NCI-H82 treated with DMSO at 0.1 percent for 48 hours (cell line): ENCODE results near the gene PFN1.

Experiments used
- DNase-seq: peaks from one replicate; lab custom pipeline; 2025; ENCODE audit not compliant: unreplicated experiment; lab: John Stamatoyannopoulos, UW

Gene PFN1

GRCh38 chr17:4945944-4946280 is 2.4 kb downstream of the PFN1 start:
- no peak for DNase-seq

GRCh38 chr17:4945176-4945943 is 3.0 kb downstream of the PFN1 start:
- no peak for DNase-seq

GRCh38 chr17:4944554-4945175 is 3.7 kb downstream of the PFN1 start:
- no peak for DNase-seq

- DNase-seq = no peak
Observed at GRCh38 chr17:4944163-4944553, 4.2 kb downstream of the PFN1 start.

- DNase-seq = no peak
Observed at GRCh38 chr17:4942760-4943508, 5.4 kb downstream of the PFN1 start.

- DNase-seq = no peak
Observed at GRCh38 chr17:4941319-4941610, 7.1 kb downstream of the PFN1 start.

GRCh38 chr17:4940555-4941318 is 7.6 kb downstream of the PFN1 start:
- no peak for DNase-seq

GRCh38 chr17:4939796-4940554 is 8.4 kb downstream of the PFN1 start, which contains the start of the genes RNF167 and SLC25A11:
Gene RNF167, plus strand, starts transcription at chr17:4940268. Its CDS starts 642 bp downstream, at chr17:4940910.
Gene SLC25A11, minus strand, starts transcription at chr17:4940046. Its CDS starts 136 bp downstream, at chr17:4939910.
- peak; percentile 97 for DNase-seq

GRCh38 chr17:4939546-4939795 is 8.9 kb downstream of the PFN1 start:
- DNase-seq = no peak

- DNase-seq = no peak
Observed at GRCh38 chr17:4938688-4939545, 9.4 kb downstream of the PFN1 start.

GRCh38 chr17:4938069-4938491 is 10.2 kb downstream of the PFN1 start:
- DNase-seq = no peak

- DNase-seq = no peak
Observed at GRCh38 chr17:4937553-4937952, 10.8 kb downstream of the PFN1 start.

GRCh38 chr17:4936436-4936835 is 11.9 kb downstream of the PFN1 start:
- DNase-seq = no peak

GRCh38 chr17:4935650-4936049 is 12.7 kb downstream of the PFN1 start:
- no peak for DNase-seq

- no peak for DNase-seq
Observed at GRCh38 chr17:4934173-4934979, 14.0 kb downstream of the PFN1 start.

- no peak for DNase-seq
Observed at GRCh38 chr17:4933646-4934045, 14.7 kb downstream of the PFN1 start.

- DNase-seq = no peak
Observed at GRCh38 chr17:4932756-4933155, 15.6 kb downstream of the PFN1 start.

- no peak for DNase-seq
Observed at GRCh38 chr17:4931963-4932362, 16.4 kb downstream of the PFN1 start, which contains the start of gene GP1BA. Gene GP1BA, plus strand, starts transcription at chr17:4932277. Its CDS starts 328 bp downstream, at chr17:4932605.

- no peak for DNase-seq
Observed at GRCh38 chr17:4928881-4929280, 19.4 kb downstream of the PFN1 start.
